Breast epithelium (tissue), 3 donors: ENCODE results near the gene CYP46A1.

ENCODE experiments used
- POLR2A ChIP-seq: fragments of 450-650 bp; IDR thresholded peaks from one replicate; pipeline ENCODE4 v1.6.1; 2016; ENCODE audit warnings: antibody characterized with exemption, mild to moderate bottlenecking, moderate library complexity
- POLR2AphosphoS5 ChIP-seq, 3 donors: sonication (generic); formaldehyde crosslinking; IDR thresholded peaks; one replicate each; pipeline ENCODE4 v1.6.1; 2017; ENCODE audit warnings: antibody characterized with exemption in 3 of 3
- TF ChIP-seq, protein P1 (sequence below), 3 donors: fragments of 450-650 bp; IDR thresholded peaks; one replicate each; pipeline ENCODE4 v1.5.1; 2016 to 2017; ENCODE audit warnings: antibody characterized with exemption in 3 of 3, mild to moderate bottlenecking in 3 of 3, moderate library complexity in 3 of 3

DNA sequence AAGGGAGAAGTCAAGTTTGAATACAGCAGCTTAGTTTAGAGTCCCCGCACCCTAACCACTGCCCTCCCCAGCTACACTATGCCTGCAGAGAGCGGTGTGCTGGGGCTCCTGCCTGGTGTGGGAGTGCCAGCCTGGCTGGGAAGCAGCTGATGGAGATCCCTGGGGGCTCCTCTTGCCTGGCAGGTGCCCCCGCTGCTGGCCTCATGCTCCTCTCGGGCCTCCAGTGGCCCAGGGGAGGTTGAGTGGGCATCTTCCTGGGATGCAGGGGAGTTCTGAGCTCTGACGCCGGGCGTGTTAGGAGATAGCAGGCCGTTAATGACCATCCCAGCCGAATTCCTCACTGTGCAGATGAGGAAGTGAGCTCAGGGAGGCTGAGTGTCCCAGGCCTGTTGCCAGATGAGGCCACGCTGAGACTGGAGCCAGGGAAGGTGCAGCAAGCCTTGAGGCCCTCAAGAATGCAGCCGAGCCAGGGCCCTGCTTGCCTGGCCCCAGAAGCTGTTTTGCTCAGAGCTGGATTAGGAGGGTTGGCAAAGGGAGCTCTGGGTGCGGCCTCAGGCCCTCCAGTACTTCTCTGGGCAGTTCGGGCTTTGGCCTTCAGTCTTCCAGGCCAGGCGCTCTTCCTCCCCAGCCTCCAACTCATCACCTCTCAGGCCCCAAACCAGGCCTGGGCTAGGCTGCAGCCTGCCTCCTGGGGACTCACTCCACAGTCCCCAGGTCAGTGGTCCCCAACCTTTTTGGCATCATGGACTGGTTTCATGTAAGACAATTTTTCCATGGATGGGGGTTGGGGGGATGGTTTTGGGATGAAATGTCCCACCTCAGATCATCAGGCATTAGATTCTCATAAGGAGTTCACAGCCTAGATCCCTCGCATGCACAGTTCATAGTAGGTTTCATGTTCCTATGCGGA is 6.6 kb upstream of the CYP46A1 start:
- no peak for TF ChIP-seq POLR2A
- TF ChIP-seq, protein P1, sequence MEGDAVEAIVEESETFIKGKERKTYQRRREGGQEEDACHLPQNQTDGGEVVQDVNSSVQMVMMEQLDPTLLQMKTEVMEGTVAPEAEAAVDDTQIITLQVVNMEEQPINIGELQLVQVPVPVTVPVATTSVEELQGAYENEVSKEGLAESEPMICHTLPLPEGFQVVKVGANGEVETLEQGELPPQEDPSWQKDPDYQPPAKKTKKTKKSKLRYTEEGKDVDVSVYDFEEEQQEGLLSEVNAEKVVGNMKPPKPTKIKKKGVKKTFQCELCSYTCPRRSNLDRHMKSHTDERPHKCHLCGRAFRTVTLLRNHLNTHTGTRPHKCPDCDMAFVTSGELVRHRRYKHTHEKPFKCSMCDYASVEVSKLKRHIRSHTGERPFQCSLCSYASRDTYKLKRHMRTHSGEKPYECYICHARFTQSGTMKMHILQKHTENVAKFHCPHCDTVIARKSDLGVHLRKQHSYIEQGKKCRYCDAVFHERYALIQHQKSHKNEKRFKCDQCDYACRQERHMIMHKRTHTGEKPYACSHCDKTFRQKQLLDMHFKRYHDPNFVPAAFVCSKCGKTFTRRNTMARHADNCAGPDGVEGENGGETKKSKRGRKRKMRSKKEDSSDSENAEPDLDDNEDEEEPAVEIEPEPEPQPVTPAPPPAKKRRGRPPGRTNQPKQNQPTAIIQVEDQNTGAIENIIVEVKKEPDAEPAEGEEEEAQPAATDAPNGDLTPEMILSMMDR (IDR thresholded peaks at IDR 0.05) = no peak
- TF ChIP-seq POLR2AphosphoS5 (IDR thresholded peaks at IDR 0.05) = no peak
